ENCODE results near the gene CDK6. TPM values are rescaled to one million over a fixed set of nuclear protein-coding genes. Genes with fewer than 3 reads are reported as not detected.

The CDK6 gene
- total and polyA plus RNA-seq, 9 of the 15 experiments (the other 6 are each of a cell fraction or from before 2014, with no cell fraction given), result 7.6 to 109 (median 44.4) TPM

DNA sequence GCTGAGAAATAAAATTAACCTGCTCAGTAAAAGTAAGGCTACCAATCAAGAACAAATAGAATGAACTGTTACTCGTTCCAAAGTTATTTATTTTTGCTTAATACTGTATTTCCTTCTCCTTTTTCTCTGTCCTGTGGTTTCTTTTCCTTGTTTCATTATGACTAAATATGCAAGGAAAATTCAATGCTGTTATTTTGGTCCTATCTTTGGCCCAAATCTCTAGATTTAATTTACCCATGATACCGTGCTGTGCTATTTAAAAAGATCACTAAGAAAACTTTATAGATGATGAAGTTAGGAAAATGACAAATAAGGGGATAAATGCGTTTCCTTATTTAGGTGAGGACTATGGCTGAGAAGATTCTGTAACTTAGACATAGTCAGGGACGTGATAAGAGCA is 200.8 kb downstream of the CDK6 start:
- Histone ChIP-seq H3K27me3 (ENCODE audit: control insufficient read depth in 2 of 2, insufficient read depth in 2 of 2, low read length in 2 of 2) (no peaks in the 10 kb centered on the region), H3K9ac (ENCODE audit: insufficient read depth in 1 of 2, low read depth in 2 of 2, low read length in 2 of 2) (no peak overlapping the region), H2AFZ (ENCODE audit: low read depth, low read length) (no peak overlapping the region), H3K4me3 (no peak overlapping the region), H3K9me1 (ENCODE audit: control insufficient read depth, insufficient read depth, low read length) (peaks cover 3% of the 10 kb centered on the region), H3K9me3 (replicated peaks; ENCODE audit: control insufficient read depth, insufficient read depth, low read depth, low read length) (no peaks in the 10 kb centered on the region), H3K27ac (ENCODE audit: extremely low read depth, low read depth, low read length) (no peak overlapping the region; the same call in 2 of the 3 replicates), H3K36me3 (ENCODE audit: control insufficient read depth, insufficient read depth, low read length) (no peaks in the 10 kb centered on the region), H3K4me1 (replicated peaks in 1 of 2; ENCODE audit: control insufficient read depth in 2 of 2, insufficient read depth in 2 of 2, low read length in 2 of 2) (peaks cover 0 to 29% of the 10 kb centered on the region in 2 experiments; a peak in 3 of 5 replicates), H3K4me2 (ENCODE audit: insufficient read depth, low read length) (no peak overlapping the region), H4K20me1 (replicated peaks; ENCODE audit: control insufficient read depth, insufficient read depth, low read length) (no peaks in the 10 kb centered on the region), H3K79me2 (ENCODE audit: control insufficient read depth, insufficient read depth, low read length) (peaks cover 12% of the 10 kb centered on the region; the same call in 1 of the 3 replicates)
- in situ Hi-C loops (cut with MboI), result no loop called here
- 49% methylated on average over 4 of the region's 4 CpGs for WGBS (ENCODE audit: insufficient coverage, low coverage, missing lambda C conversion rate)
- TF ChIP-seq ZBTB1 (CRISPR knock-in tag; IDR thresholded peaks at IDR 0.05; ENCODE audit: borderline replicate concordance, low read depth), result no peak
- TF ChIP-seq, protein P1, sequence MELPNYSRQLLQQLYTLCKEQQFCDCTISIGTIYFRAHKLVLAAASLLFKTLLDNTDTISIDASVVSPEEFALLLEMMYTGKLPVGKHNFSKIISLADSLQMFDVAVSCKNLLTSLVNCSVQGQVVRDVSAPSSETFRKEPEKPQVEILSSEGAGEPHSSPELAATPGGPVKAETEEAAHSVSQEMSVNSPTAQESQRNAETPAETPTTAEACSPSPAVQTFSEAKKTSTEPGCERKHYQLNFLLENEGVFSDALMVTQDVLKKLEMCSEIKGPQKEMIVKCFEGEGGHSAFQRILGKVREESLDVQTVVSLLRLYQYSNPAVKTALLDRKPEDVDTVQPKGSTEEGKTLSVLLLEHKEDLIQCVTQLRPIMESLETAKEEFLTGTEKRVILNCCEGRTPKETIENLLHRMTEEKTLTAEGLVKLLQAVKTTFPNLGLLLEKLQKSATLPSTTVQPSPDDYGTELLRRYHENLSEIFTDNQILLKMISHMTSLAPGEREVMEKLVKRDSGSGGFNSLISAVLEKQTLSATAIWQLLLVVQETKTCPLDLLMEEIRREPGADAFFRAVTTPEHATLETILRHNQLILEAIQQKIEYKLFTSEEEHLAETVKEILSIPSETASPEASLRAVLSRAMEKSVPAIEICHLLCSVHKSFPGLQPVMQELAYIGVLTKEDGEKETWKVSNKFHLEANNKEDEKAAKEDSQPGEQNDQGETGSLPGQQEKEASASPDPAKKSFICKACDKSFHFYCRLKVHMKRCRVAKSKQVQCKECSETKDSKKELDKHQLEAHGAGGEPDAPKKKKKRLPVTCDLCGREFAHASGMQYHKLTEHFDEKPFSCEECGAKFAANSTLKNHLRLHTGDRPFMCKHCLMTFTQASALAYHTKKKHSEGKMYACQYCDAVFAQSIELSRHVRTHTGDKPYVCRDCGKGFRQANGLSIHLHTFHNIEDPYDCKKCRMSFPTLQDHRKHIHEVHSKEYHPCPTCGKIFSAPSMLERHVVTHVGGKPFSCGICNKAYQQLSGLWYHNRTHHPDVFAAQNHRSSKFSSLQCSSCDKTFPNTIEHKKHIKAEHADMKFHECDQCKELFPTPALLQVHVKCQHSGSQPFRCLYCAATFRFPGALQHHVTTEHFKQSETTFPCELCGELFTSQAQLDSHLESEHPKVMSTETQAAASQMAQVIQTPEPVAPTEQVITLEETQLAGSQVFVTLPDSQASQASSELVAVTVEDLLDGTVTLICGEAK (IDR thresholded peaks at IDR 0.05), result peak; percentile 67
- TF ChIP-seq, protein P1 (CRISPR knock-in tag; IDR thresholded peaks at IDR 0.05), result no peak
- FAIRE-seq (no peak), DNase-seq (ENCODE audit: extremely low read depth in 1 of 4, low spot score in 3 of 4) (no peak), ATAC-seq (no peak)
- intact Hi-C loops (cut with micrococcal nuclease), result no loop called here
- BruUV-seq (replicated peaks), result no TSS peak
- POLR2A ChIA-PET, result interaction anchor here (0.6 to 2.0 kb wide), 3 partner anchors 9 to 401 kb away, joined by 3 to 10 read pairs (median 4); no protein-coding TSS in a partner anchor
- CTCF ChIA-PET (ENCODE audit: low intra/inter-chr PET ratio), result no interaction called here

Data from K562 (cell line).